ENCODE data around the gene SPARCL1. TPM values are rescaled to one million over a fixed set of nuclear protein-coding genes. Genes with fewer than 3 reads are reported as not detected.

The SPARCL1 gene
- polyA plus RNA-seq, 3 donors: not detected

- Mint-ChIP-seq H3K27ac (no peak overlapping the region), H3K36me3 (no peaks in the 10 kb centered on the region), H3K9me3 (peaks cover 2 to 19% (median 12%) of the 10 kb centered on the region in 7 donors), H3K4me3 (no peak overlapping the region), H3K27me3 (ENCODE audit: low read depth in 3 of 3) (no peaks in the 10 kb centered on the region), H3K4me1 (no peaks in the 10 kb centered on the region)
- Histone ChIP-seq H3K27ac (ENCODE audit: low read depth in 1 of 2, low read length in 2 of 2) (no peak overlapping the region), H3K4me3 (replicated peaks in 1 of 3; ENCODE audit: low read depth in 2 of 3, low read length in 3 of 3) (no peak overlapping the region), H3K79me2 (ENCODE audit: insufficient read depth, low read length) (no peaks in the 10 kb centered on the region), H2AFZ (ENCODE audit: insufficient read depth, low read depth, low read length, poor library complexity, severe bottlenecking) (no peak overlapping the region), H3K9me3 (replicated peaks in 1 of 2; ENCODE audit: control insufficient read depth in 1 of 2, insufficient read depth in 1 of 2, low read length in 2 of 2) (peaks cover 10% of the 10 kb centered on the region in 2 donors), H4K20me1 (ENCODE audit: insufficient read depth, low read length) (no peaks in the 10 kb centered on the region), H3K4me2 (replicated peaks; ENCODE audit: extremely low read depth, low read length, poor library complexity, severe bottlenecking) (no peak overlapping the region), H3K27me3 (ENCODE audit: control insufficient read depth in 2 of 2, insufficient read depth in 2 of 2, low read length in 2 of 2) (no peaks in the 10 kb centered on the region), H3K9ac (ENCODE audit: insufficient read depth, low read length, poor library complexity, severe bottlenecking) (no peak overlapping the region), H3K4me1 (ENCODE audit: control insufficient read depth in 1 of 2, insufficient read depth in 2 of 2, low read length in 2 of 2) (no peaks in the 10 kb centered on the region), H3K36me3 (replicated peaks in 1 of 2; ENCODE audit: control insufficient read depth in 1 of 2, insufficient read depth in 2 of 2, low read length in 2 of 2) (no peaks in the 10 kb centered on the region)
- 83% methylated on average over 1 of the region's 3 CpGs for WGBS (ENCODE audit: insufficient coverage)
- intact Hi-C loops (cut with micrococcal nuclease): no loop called here
- no peak for TF ChIP-seq CTCF (IDR thresholded peaks at IDR 0.05)
- no peak for DNase-seq
Observed at GRCh38 chr4:87521757-87522374, 7.3 kb downstream of the SPARCL1 start.

- intact Hi-C loops (cut with micrococcal nuclease): no loop called here
- WGBS (ENCODE audit: insufficient coverage): no CpG with 5 or more reads among the region's 1 CpG
- Histone ChIP-seq H3K4me3 (replicated peaks in 1 of 3; ENCODE audit: low read depth in 2 of 3, low read length in 3 of 3) (no peak overlapping the region), H3K4me2 (replicated peaks; ENCODE audit: extremely low read depth, low read length, poor library complexity, severe bottlenecking) (no peak overlapping the region), H3K9me3 (replicated peaks in 1 of 2; ENCODE audit: control insufficient read depth in 1 of 2, insufficient read depth in 1 of 2, low read length in 2 of 2) (peaks cover 10% of the 10 kb centered on the region in 2 donors), H3K27ac (ENCODE audit: low read depth in 1 of 2, low read length in 2 of 2) (no peak overlapping the region), H3K4me1 (ENCODE audit: control insufficient read depth in 1 of 2, insufficient read depth in 2 of 2, low read length in 2 of 2) (no peaks in the 10 kb centered on the region), H3K27me3 (ENCODE audit: control insufficient read depth in 2 of 2, insufficient read depth in 2 of 2, low read length in 2 of 2) (no peaks in the 10 kb centered on the region), H3K36me3 (replicated peaks in 1 of 2; ENCODE audit: control insufficient read depth in 1 of 2, insufficient read depth in 2 of 2, low read length in 2 of 2) (no peaks in the 10 kb centered on the region), H4K20me1 (ENCODE audit: insufficient read depth, low read length) (no peaks in the 10 kb centered on the region), H2AFZ (ENCODE audit: insufficient read depth, low read depth, low read length, poor library complexity, severe bottlenecking) (no peak overlapping the region), H3K9ac (ENCODE audit: insufficient read depth, low read length, poor library complexity, severe bottlenecking) (no peak overlapping the region), H3K79me2 (ENCODE audit: insufficient read depth, low read length) (no peaks in the 10 kb centered on the region)
- H3K36me3 Mint-ChIP-seq: no peaks in the 10 kb centered on the region
- no peak overlapping the region for H3K27ac Mint-ChIP-seq
- DNase-seq: no peak
- no peak for TF ChIP-seq CTCF (IDR thresholded peaks at IDR 0.05)
- H3K9me3 Mint-ChIP-seq: peaks cover 2 to 19% (median 12%) of the 10 kb centered on the region in 7 donors
- H3K4me3 Mint-ChIP-seq: no peak overlapping the region
- H3K4me1 Mint-ChIP-seq: no peaks in the 10 kb centered on the region
- no peaks in the 10 kb centered on the region for H3K27me3 Mint-ChIP-seq (ENCODE audit: low read depth in 3 of 3)
Observed at GRCh38 chr4:87521319-87521718, 7.9 kb downstream of the SPARCL1 start.

Measured in CD14-positive monocyte (primary cell).